Mammary epithelial cell (primary cell): Measurements from ENCODE around the gene SLC5A2.

Experiments
- CTCF ChIP-seq, 2 donors: IDR thresholded peaks in 1 of 2; conservative IDR thresholded peaks in 1 of 2; 2 replicates each; pipeline ENCODE4 v1.5.1; 2011 to 2012; ENCODE audit warnings: inconsistent platforms in 2 of 2, low read length in 2 of 2, mild to moderate bottlenecking in 2 of 2, control low read depth in 1 of 2, low read depth in 1 of 2; ENCODE audit not compliant: insufficient read depth in 1 of 2; ENCODE audit errors: extremely low read depth in 1 of 2
- EZH2 ChIP-seq: IDR thresholded peaks from 2 replicates; pipeline ENCODE4 v1.6.1; 2012; ENCODE audit warnings: low read length, inconsistent platforms, borderline replicate concordance

GRCh38 chr16:31458844-31459686 is 23.9 kb upstream of the SLC5A2 start, which contains the start of gene ARMC5:
- peak; percentile 25 to 68 for TF ChIP-seq CTCF (conservative IDR thresholded peaks at IDR 0.05 in 1 of 2, IDR thresholded peaks at IDR 0.05 in 1 of 2; ENCODE audit: extremely low read depth in 1 of 2, insufficient read depth in 1 of 2, low read depth in 1 of 2, low read length in 2 of 2)
- TF ChIP-seq EZH2, result no peak
